Measurements from ENCODE around the gene PADI4. TPM values are rescaled to one million over a fixed set of nuclear protein-coding genes. Genes with fewer than 3 reads are reported as not detected.
A peak's percentile ranks its signal among the peaks of the same experiment; 100 is the strongest.
"Not testable (repeated sequence)": the region's sequence is repeated elsewhere in the genome, so short reads cannot be mapped to it uniquely, and the experiment has no call there.

Gene PADI4
- total RNA-seq, 1 experiment from 2014 or later = not detected

GRCh38 chr1:17313530-17314309, 5.7 kb downstream of the PADI4 start:
- DNase-seq (ENCODE audit: low spot score) = no peak

GRCh38 chr1:17314491-17314971, 6.5 kb downstream of the PADI4 start:
- DNase-seq (ENCODE audit: low spot score) = no peak

- no peak for DNase-seq (ENCODE audit: low spot score)
These were observed 7.6 kb downstream of the PADI4 start for GRCh38 chr1:17315542-17316130.

- DNase-seq (ENCODE audit: low spot score) = no peak
These were observed 8.7 kb downstream of the PADI4 start for GRCh38 chr1:17316704-17317103.

- no peak for DNase-seq (ENCODE audit: low spot score)
These were observed 10.3 kb downstream of the PADI4 start for GRCh38 chr1:17318262-17318661.

- DNase-seq (ENCODE audit: low spot score) = no peak
These were observed 11.8 kb downstream of the PADI4 start for GRCh38 chr1:17319561-17320350.

GRCh38 chr1:17321857-17322390, 13.9 kb downstream of the PADI4 start:
- not testable (repeated sequence) for DNase-seq (ENCODE audit: low spot score)

- DNase-seq (ENCODE audit: low spot score) = no peak
These were observed 20.9 kb downstream of the PADI4 start for GRCh38 chr1:17328855-17329254.

GRCh38 chr1:17329610-17330009, 21.6 kb downstream of the PADI4 start:
- DNase-seq (ENCODE audit: low spot score) = no peak

GRCh38 chr1:17330856-17331255, 22.9 kb downstream of the PADI4 start:
- no peak for DNase-seq (ENCODE audit: low spot score)

- DNase-seq (ENCODE audit: low spot score) = no peak
These were observed 25.1 kb downstream of the PADI4 start for GRCh38 chr1:17333081-17333480.

GRCh38 chr1:17335821-17336710, 28.1 kb downstream of the PADI4 start:
- peak; percentile 89 for DNase-seq (ENCODE audit: low spot score)

- DNase-seq (ENCODE audit: low spot score) = no peak
These were observed 30.9 kb downstream of the PADI4 start for GRCh38 chr1:17338706-17339493.

GRCh38 chr1:17339521-17339920, 31.5 kb downstream of the PADI4 start:
- no peak for DNase-seq (ENCODE audit: low spot score)

GRCh38 chr1:17340358-17340757, 32.4 kb downstream of the PADI4 start:
- DNase-seq (ENCODE audit: low spot score) = peak; percentile 27

- no peak for DNase-seq (ENCODE audit: low spot score)
These were observed 34.0 kb downstream of the PADI4 start for GRCh38 chr1:17342014-17342441.

GRCh38 chr1:17345506-17345905, 37.5 kb downstream of the PADI4 start:
- not testable (repeated sequence) for DNase-seq (ENCODE audit: low spot score)

GRCh38 chr1:17346046-17346789, 38.2 kb downstream of the PADI4 start:
- DNase-seq (ENCODE audit: low spot score) = no peak
